CD14-positive monocyte (primary cell): ENCODE data around the gene AMMECR1L. TPM values are rescaled to one million over a fixed set of nuclear protein-coding genes. Genes with fewer than 3 reads are reported as not detected.

Experiments used
- DNase-seq, 3 donors: peaks; one replicate each; pipeline ENCODE4 v3.0.0-alpha.2; 2011 to 2022
- H2AFZ ChIP-seq: 2 replicates; pipeline ENCODE4 v1.6.0; 2012; ENCODE audit warnings: mild to moderate bottlenecking, low read depth, low read length, inconsistent platforms; ENCODE audit not compliant: insufficient read depth, poor library complexity, severe bottlenecking
- H3K27ac ChIP-seq, 2 donors: 1 replicate in 1 of 2; 2 replicates in 1 of 2; pipeline ENCODE4 v1.5.1; 2012 to 2013; ENCODE audit warnings: low read length in 2 of 2, control low read depth in 1 of 2, inconsistent platforms in 1 of 2, low read depth in 1 of 2, mild to moderate bottlenecking in 1 of 2
- H3K27me3 ChIP-seq, 2 donors: one replicate each; pipeline versions ENCODE4 v1.6.0 to v1.6.1; 2011 to 2013; ENCODE audit warnings: low read length in 2 of 2; ENCODE audit not compliant: control insufficient read depth in 2 of 2, insufficient read depth in 2 of 2
- H3K36me3 ChIP-seq, 2 donors: replicated peaks in 1 of 2; 1 replicate in 1 of 2; 2 replicates in 1 of 2; pipeline versions ENCODE4 v1.5.1 to v1.6.1; 2012 to 2013; ENCODE audit warnings: low read length in 2 of 2, control low read depth in 1 of 2, inconsistent platforms in 1 of 2, mild to moderate bottlenecking in 1 of 2; ENCODE audit not compliant: insufficient read depth in 2 of 2, control insufficient read depth in 1 of 2
- H3K4me1 ChIP-seq, 2 donors: 1 replicate in 1 of 2; 2 replicates in 1 of 2; pipeline versions ENCODE4 v1.5.1 to v1.6.1; 2012 to 2013; ENCODE audit warnings: low read length in 2 of 2, control low read depth in 1 of 2, inconsistent platforms in 1 of 2, mild to moderate bottlenecking in 1 of 2, moderate library complexity in 1 of 2; ENCODE audit not compliant: insufficient read depth in 2 of 2, control insufficient read depth in 1 of 2
- H3K4me2 ChIP-seq: replicated peaks from 2 replicates; pipeline ENCODE3; 2012; ENCODE audit warnings: low read length, moderate library complexity, mild to moderate bottlenecking; ENCODE audit not compliant: poor library complexity, severe bottlenecking; ENCODE audit errors: extremely low read depth
- H3K4me3 ChIP-seq, 3 experiments: fragments of 200-600 bp in 1 of 3; sonication (generic) in 1 of 3; replicated peaks in 1 of 3; 1 replicate in 2 of 3; 2 replicates in 1 of 3; pipeline ENCODE4 v1.5.1; 2011 to 2013; ENCODE audit warnings: low read length in 3 of 3, mild to moderate bottlenecking in 3 of 3, control low read depth in 2 of 3, low read depth in 2 of 3, inconsistent platforms in 1 of 3, moderate library complexity in 1 of 3
- H3K79me2 ChIP-seq: 2 replicates; pipeline ENCODE4 v1.6.0; 2012; ENCODE audit warnings: mild to moderate bottlenecking, control low read depth, inconsistent platforms, low read length, moderate library complexity; ENCODE audit not compliant: insufficient read depth
- H3K9ac ChIP-seq: 2 replicates; pipeline ENCODE4 v1.6.0; 2017; ENCODE audit warnings: low read length, mild to moderate bottlenecking; ENCODE audit not compliant: insufficient read depth, poor library complexity, severe bottlenecking
- H3K9me3 ChIP-seq, 2 donors: replicated peaks in 1 of 2; 1 replicate in 1 of 2; 2 replicates in 1 of 2; pipeline versions ENCODE4 v1.5.1 to v1.6.1; 2012 to 2013; ENCODE audit warnings: low read length in 2 of 2, control low read depth in 1 of 2; ENCODE audit not compliant: control insufficient read depth in 1 of 2, insufficient read depth in 1 of 2
- H4K20me1 ChIP-seq: 2 replicates; pipeline ENCODE4 v1.6.0; 2012; ENCODE audit warnings: mild to moderate bottlenecking, low read length, control low read depth, moderate library complexity; ENCODE audit not compliant: insufficient read depth
- H3K27ac Mint-ChIP-seq, 7 donors: one replicate each; pipeline ENCODE4 v1.8.0; 2020; ENCODE audit warnings: mild to moderate bottlenecking in 7 of 7, mixed read lengths in 7 of 7, moderate library complexity in 6 of 7, inconsistent platforms in 2 of 7
- H3K27me3 Mint-ChIP-seq, 3 donors: one replicate each; pipeline ENCODE4 v1.8.0; 2021 to 2022; ENCODE audit warnings: low read depth in 3 of 3, mild to moderate bottlenecking in 3 of 3, mixed read lengths in 3 of 3, moderate library complexity in 3 of 3, inconsistent platforms in 1 of 3
- H3K36me3 Mint-ChIP-seq, 2 donors: one replicate each; pipeline ENCODE4 v1.8.0; 2020; ENCODE audit warnings: mixed read lengths in 2 of 2, inconsistent platforms in 1 of 2, mild to moderate bottlenecking in 1 of 2
- H3K4me1 Mint-ChIP-seq: one replicate; pipeline ENCODE4 v1.8.0; 2020; ENCODE audit warnings: mild to moderate bottlenecking, mixed read lengths
- H3K4me3 Mint-ChIP-seq, 2 donors: one replicate each; pipeline ENCODE4 v1.8.0; 2020; ENCODE audit warnings: mild to moderate bottlenecking in 2 of 2, mixed read lengths in 2 of 2, moderate library complexity in 1 of 2
- H3K9me3 Mint-ChIP-seq, 7 donors: one replicate each; pipeline ENCODE4 v1.8.0; 2020 to 2022; ENCODE audit warnings: mixed read lengths in 7 of 7, mild to moderate bottlenecking in 6 of 7, moderate library complexity in 6 of 7, inconsistent platforms in 2 of 7
- CTCF ChIP-seq: fragments of 200-600 bp; IDR thresholded peaks from one replicate; pipeline ENCODE4 v1.8.0; 2022; ENCODE audit warnings: antibody characterized with exemption, mild to moderate bottlenecking
- WGBS: methylation state at CpG from one replicate; pipeline ENCODE4 v1.1.5; 2013; ENCODE audit warnings: missing lambda C conversion rate; ENCODE audit not compliant: insufficient coverage; 5-methylcytosine and 5-hydroxymethylcytosine counted together
- intact Hi-C, 2 donors: fragments of 100-400 bp; cut with micrococcal nuclease; formaldehyde crosslinking; loops; one replicate each; pipeline versions ENCODE4 v1.15.0 to v1.15.1; 2023
- polyA plus RNA-seq, 3 donors: library from polyadenylated mRNA; depleted of rRNA in 1 of 3; unstranded in 2 of 3; stranded (reverse) in 1 of 3; fragments of 300-500 nt in 2 of 3; fragments of >200 nt in 1 of 3; fragmentation: Illumina TruSeq in 2 of 3; gene quantifications; 1 replicate in 2 of 3; 2 replicates in 1 of 3; pipeline ENCODE4 v1.2.3, GENCODE V29; 2012 to 2021

AMMECR1L gene
- polyA plus RNA-seq, 3 donors: 2.5 to 9.8 (median 3.1) TPM

GRCh38 chr2:127844973-127845372, 40.8 kb downstream of the AMMECR1L start:
- Histone ChIP-seq H2AFZ (no peak overlapping the region), H3K4me3 (no peak overlapping the region), H4K20me1 (peaks cover 3% of the 10 kb centered on the region), H3K4me2 (no peak overlapping the region), H3K36me3 (peaks cover 39 to 54% of the 10 kb centered on the region in 2 donors), H3K4me1 (no peaks in the 10 kb centered on the region), H3K79me2 (peaks cover 9% of the 10 kb centered on the region), H3K9me3 (no peaks in the 10 kb centered on the region), H3K27me3 (no peaks in the 10 kb centered on the region), H3K9ac (no peak overlapping the region), H3K27ac (no peak overlapping the region)
- WGBS: 95% methylated on average over 4 of the region's 4 CpGs
- no peak for DNase-seq
- Mint-ChIP-seq H3K27ac (no peak overlapping the region), H3K27me3 (peaks cover 1 to 2% (median 1%) of the 10 kb centered on the region in 3 donors), H3K36me3 (peaks cover 40 to 53% of the 10 kb centered on the region in 2 donors), H3K9me3 (no peaks in the 10 kb centered on the region), H3K4me1 (no peaks in the 10 kb centered on the region), H3K4me3 (no peak overlapping the region)
- no peak for TF ChIP-seq CTCF
- intact Hi-C loops: no loop called here

- Histone ChIP-seq H3K9me3 (no peaks in the 10 kb centered on the region), H3K27ac (no peak overlapping the region), H4K20me1 (no peaks in the 10 kb centered on the region), H3K36me3 (peaks cover 26 to 41% of the 10 kb centered on the region in 2 donors), H3K79me2 (no peaks in the 10 kb centered on the region), H3K4me2 (no peak overlapping the region), H3K4me3 (no peak overlapping the region), H3K27me3 (no peaks in the 10 kb centered on the region), H2AFZ (no peak overlapping the region), H3K9ac (no peak overlapping the region), H3K4me1 (no peaks in the 10 kb centered on the region)
- no peaks in the 10 kb centered on the region for H3K4me1 Mint-ChIP-seq
- intact Hi-C loops: no loop called here
- H3K36me3 Mint-ChIP-seq: peaks cover 30 to 40% of the 10 kb centered on the region in 2 donors
- no peak overlapping the region for H3K4me3 Mint-ChIP-seq
- no peak for TF ChIP-seq CTCF
- no peak for DNase-seq
- H3K27ac Mint-ChIP-seq: peak overlapping the region in 1 of 7 donors; percentile 68
- H3K9me3 Mint-ChIP-seq: no peaks in the 10 kb centered on the region
- peaks cover 1 to 2% (median 2%) of the 10 kb centered on the region in 3 donors for H3K27me3 Mint-ChIP-seq
- WGBS: 100% methylated on average over 2 of the region's 6 CpGs
These were observed 42.1 kb downstream of the AMMECR1L start for GRCh38 chr2:127843677-127844076.
